ENCODE results near the gene LCE1D.

GRCh38 chr1:152776361-152776760 lies 20.2 kb upstream of the LCE1D start:
- TF ChIP-seq CTCF (IDR thresholded peaks at IDR 0.05; ENCODE audit: low read depth, low read length, poor library complexity, severe bottlenecking) (no peak), EZH2phosphoT487 (IDR thresholded peaks at IDR 0.05; ENCODE audit: borderline replicate concordance, low read length) (no peak)

Data from DOHH2 (cell line).